Small intestine (tissue), 7 donors: ENCODE results near the gene TLR3. TPM values are rescaled to one million over a fixed set of nuclear protein-coding genes. Genes with fewer than 3 reads are reported as not detected.
"Not testable (repeated sequence)": the region's sequence is repeated elsewhere in the genome, so short reads cannot be mapped to it uniquely, and the experiment has no call there.

Experiments used
- DNase-seq, 2 donors: peaks; one replicate each; pipeline versions ENCODE4 v3.0.0 to v3.0.0-alpha.2; 2013
- FAIRE-seq: peaks from 2 replicates; lab custom pipeline; 2012; peaks lifted over from hg19 to GRCh38; lab: Jason Lieb, UNC
- H3K27ac ChIP-seq, 3 donors: one replicate each; pipeline ENCODE4 v1.5.1; 2013; ENCODE audit warnings: low read length in 2 of 3, mild to moderate bottlenecking in 2 of 3, control low read depth in 1 of 3, inconsistent platforms in 1 of 3, low read depth in 1 of 3, moderate library complexity in 1 of 3
- H3K27me3 ChIP-seq, 3 donors: one replicate each; pipeline ENCODE4 v1.6.1; 2013; ENCODE audit warnings: low read length in 3 of 3, inconsistent platforms in 1 of 3; ENCODE audit not compliant: control insufficient read depth in 3 of 3, insufficient read depth in 3 of 3
- H3K36me3 ChIP-seq, 3 donors: one replicate each; pipeline ENCODE4 v1.6.1; 2013; ENCODE audit warnings: low read length in 3 of 3, inconsistent platforms in 1 of 3, low read depth in 1 of 3, mild to moderate bottlenecking in 1 of 3, moderate library complexity in 1 of 3; ENCODE audit not compliant: control insufficient read depth in 3 of 3, insufficient read depth in 2 of 3
- H3K4me1 ChIP-seq, 3 donors: one replicate each; pipeline ENCODE4 v1.6.1; 2013; ENCODE audit warnings: low read length in 2 of 3, inconsistent platforms in 1 of 3, low read depth in 1 of 3, mild to moderate bottlenecking in 1 of 3, moderate library complexity in 1 of 3; ENCODE audit not compliant: control insufficient read depth in 3 of 3, insufficient read depth in 2 of 3
- H3K4me3 ChIP-seq, 3 donors: one replicate each; pipeline ENCODE4 v1.5.1; 2013; ENCODE audit warnings: low read length in 3 of 3, control low read depth in 1 of 3, inconsistent platforms in 1 of 3, low read depth in 1 of 3, mild to moderate bottlenecking in 1 of 3, moderate library complexity in 1 of 3
- H3K9me3 ChIP-seq, 2 donors: one replicate each; pipeline ENCODE4 v1.6.1; 2013; ENCODE audit warnings: low read depth in 1 of 2, low read length in 1 of 2; ENCODE audit not compliant: control insufficient read depth in 2 of 2, insufficient read depth in 1 of 2
- WGBS, 3 donors: extraction: QIAGEN DNeasy Blood & Tissue Kit; methylation state at CpG; one replicate each; pipeline ENCODE4 v1.1.7; 2013; 5-methylcytosine and 5-hydroxymethylcytosine counted together
- polyA plus RNA-seq, 4 donors: library from polyadenylated mRNA; stranded (reverse) in 3 of 4; unstranded in 1 of 4; fragments of 200-250 nt in 3 of 4; fragments of 120-200 nt in 1 of 4; gene quantifications; one replicate each; pipeline versions ENCODE4 v1.2.1 to v1.2.3, GENCODE V29; 2013
- donor health status: healthy with polysubstance abuse.
- donor health status: control.
- donor health status: control.
- donor health status: Bipolar disorder and iron deficiency.
- donor health status: healthy.

The TLR3 gene
- polyA plus RNA-seq, 4 donors, result 2.7 to 5.4 (median 3.5) TPM

- no peaks in the 10 kb centered on the region for H3K4me1 ChIP-seq
- peaks cover 0 to 17% of the 10 kb centered on the region in 2 donors for H3K9me3 ChIP-seq
- peaks cover 0 to 3% (median 0%) of the 10 kb centered on the region in 3 donors for H3K27me3 ChIP-seq
- H3K4me3 ChIP-seq, result no peak overlapping the region
- DNase-seq (no peak), FAIRE-seq (no peak)
- 75 to 85% (median 76%) methylated on average over 6 of the region's 6 CpGs for WGBS, 3 donors
- H3K27ac ChIP-seq, result no peak overlapping the region
- H3K36me3 ChIP-seq, result no peaks in the 10 kb centered on the region
Observed at GRCh38 chr4:186036976-186037581, 31.9 kb upstream of the TLR3 start.

- no peaks in the 10 kb centered on the region for H3K36me3 ChIP-seq
- H3K27ac ChIP-seq, result no peak overlapping the region
- DNase-seq (peak; percentile 76 to 83), FAIRE-seq (peak; percentile 36)
- WGBS, 3 donors, result 26 to 27% (median 26%) methylated on average over 12 of the region's 12 CpGs
- peaks cover 0 to 3% (median 0%) of the 10 kb centered on the region in 3 donors for H3K27me3 ChIP-seq
- no peak overlapping the region for H3K4me3 ChIP-seq
- peaks cover 0 to 17% of the 10 kb centered on the region in 2 donors for H3K9me3 ChIP-seq
- H3K4me1 ChIP-seq, result no peaks in the 10 kb centered on the region
Observed at GRCh38 chr4:186037692-186038658, 31.0 kb upstream of the TLR3 start.

- Histone ChIP-seq H3K36me3 (no peaks in the 10 kb centered on the region), H3K9me3 (peaks cover 0 to 11% of the 10 kb centered on the region in 2 donors), H3K27me3 (peaks cover 0 to 3% (median 0%) of the 10 kb centered on the region in 3 donors), H3K4me1 (no peaks in the 10 kb centered on the region), H3K4me3 (no peak overlapping the region), H3K27ac (no peak overlapping the region)
- DNase-seq, result no peak
- 48 to 66% (median 65%) methylated on average over 16 of the region's 16 CpGs for WGBS, 3 donors
- FAIRE-seq, result no peak
Observed at GRCh38 chr4:186039697-186040096, 29.3 kb upstream of the TLR3 start.

GRCh38 chr4:186040316-186040715 is 28.6 kb upstream of the TLR3 start:
- Histone ChIP-seq H3K4me3 (no peak overlapping the region), H3K36me3 (no peaks in the 10 kb centered on the region), H3K9me3 (peaks cover 0 to 5% of the 10 kb centered on the region in 2 donors), H3K27me3 (peaks cover 0 to 3% (median 0%) of the 10 kb centered on the region in 3 donors), H3K27ac (no peak overlapping the region), H3K4me1 (no peaks in the 10 kb centered on the region)
- DNase-seq, result no peak
- no peak for FAIRE-seq
- 75 to 88% (median 81%) methylated on average over 12 of the region's 12 CpGs for WGBS, 3 donors

GRCh38 chr4:186047501-186047900 is 21.5 kb upstream of the TLR3 start:
- FAIRE-seq, H3K9me3 ChIP-seq, H3K36me3 ChIP-seq, DNase-seq, H3K27me3 ChIP-seq, H3K4me3 ChIP-seq, H3K27ac ChIP-seq, H3K4me1 ChIP-seq: not testable (repeated sequence)
- 52 to 84% (median 62%) methylated on average over 5 of the region's 5 CpGs for WGBS, 3 donors

GRCh38 chr4:186050135-186050534 is 18.8 kb upstream of the TLR3 start:
- H3K9me3 ChIP-seq, H3K27ac ChIP-seq, H3K36me3 ChIP-seq, H3K4me3 ChIP-seq, H3K27me3 ChIP-seq, FAIRE-seq, H3K4me1 ChIP-seq, DNase-seq: not testable (repeated sequence)
- 64 to 72% (median 66%) methylated on average over 8 of the region's 8 CpGs for whole genome bisulfite sequencing, 3 donors

- FAIRE-seq, result no peak
- no peak overlapping the region for H3K4me3 ChIP-seq
- 81 to 87% (median 82%) methylated on average over 11 of the region's 11 CpGs for WGBS, 3 donors
- no peak for DNase-seq
- H3K4me1 ChIP-seq, result no peaks in the 10 kb centered on the region
- no peak overlapping the region for H3K27ac ChIP-seq
- H3K36me3 ChIP-seq, result no peaks in the 10 kb centered on the region
- no peaks in the 10 kb centered on the region for H3K9me3 ChIP-seq
- no peaks in the 10 kb centered on the region for H3K27me3 ChIP-seq
Observed at GRCh38 chr4:186051096-186051495, 17.9 kb upstream of the TLR3 start.

GRCh38 chr4:186058253-186058979 is 10.5 kb upstream of the TLR3 start:
- WGBS, 3 donors, result 74 to 87% (median 79%) methylated on average over 6 of the region's 6 CpGs
- Histone ChIP-seq H3K36me3 (no peaks in the 10 kb centered on the region), H3K27me3 (no peaks in the 10 kb centered on the region), H3K4me3 (no peak overlapping the region), H3K9me3 (peaks cover 0 to 2% of the 10 kb centered on the region in 2 donors), H3K27ac (no peak overlapping the region), H3K4me1 (no peaks in the 10 kb centered on the region)
- DNase-seq, result no peak
- no peak for FAIRE-seq
